ENCODE measurements around the gene ACY1.

- TF ChIP-seq PBX3 (IDR thresholded peaks at IDR 0.05), result no peak
- TF ChIP-seq CEBPB (IDR thresholded peaks at IDR 0.05), result no peak
- no peak for TF ChIP-seq CHD2 (IDR thresholded peaks at IDR 0.05; ENCODE audit: low read length, partially characterized antibody)
- TF ChIP-seq CTCF (IDR thresholded peaks at IDR 0.05), result no peak
- TF ChIP-seq CHD4 (IDR thresholded peaks at IDR 0.05; ENCODE audit: borderline replicate concordance), result no peak
- no peak for TF ChIP-seq FOSL2 (IDR thresholded peaks at IDR 0.05)
- TF ChIP-seq FOSL2 (CRISPR knock-in tag; IDR thresholded peaks at IDR 0.05), result no peak
- TF ChIP-seq EP300 (IDR thresholded peaks at IDR 0.05), result no peak
- no peak for TF ChIP-seq MYC (IDR thresholded peaks at IDR 0.05; ENCODE audit: borderline replicate concordance, low read length)
- TF ChIP-seq POLR2A (IDR thresholded peaks at IDR 0.05; ENCODE audit: low read length), result no peak
- TF ChIP-seq NR3C1 (IDR thresholded peaks at IDR 0.05), result no peak
- TF ChIP-seq REST (IDR thresholded peaks at IDR 0.05), result no peak
- TF ChIP-seq TP53 (CRISPR knock-in tag; IDR thresholded peaks at IDR 0.05), result no peak
- TF ChIP-seq RAD21 (conservative IDR thresholded peaks at IDR 0.05 in 1 of 2, IDR thresholded peaks at IDR 0.05 in 1 of 2), result no peak
- no peak for TF ChIP-seq FOSB (CRISPR knock-in tag; IDR thresholded peaks at IDR 0.05)
Measured at GRCh38 chr3:51958603-51959521, 24.5 kb upstream of the ACY1 start.

All from A549 (cell line).